Keratinocyte (primary cell): ENCODE results near the gene PPARD. TPM values are rescaled to one million over a fixed set of nuclear protein-coding genes. Genes with fewer than 3 reads are reported as not detected.
A peak's percentile ranks its signal among the peaks of the same experiment; 100 is the strongest.

ENCODE experiments used
- DNase-seq: peaks from one replicate; pipeline ENCODE4 v3.0.0-alpha.2; 2011; ENCODE audit warnings: low read depth, missing footprints, low spot score
- FAIRE-seq: peaks from 2 replicates; lab custom pipeline; 2011; peaks lifted over from hg19 to GRCh38; lab: Jason Lieb, UNC
- H2AFZ ChIP-seq: 2 replicates; pipeline ENCODE4 v1.6.0; 2012; ENCODE audit warnings: low read length, control low read depth, inconsistent platforms; ENCODE audit not compliant: control insufficient read depth
- H3K27ac ChIP-seq: 2 replicates; pipeline ENCODE4 v1.5.1; 2011; ENCODE audit warnings: low read length; ENCODE audit not compliant: control insufficient read depth, insufficient read depth
- H3K27me3 ChIP-seq: 3 replicates; pipeline ENCODE4 v1.6.0; 2011; ENCODE audit warnings: low read length; ENCODE audit not compliant: control insufficient read depth, insufficient read depth; ENCODE audit errors: extremely low read depth
- H3K36me3 ChIP-seq, 2 experiments: 2 replicates in 1 of 2; 3 replicates in 1 of 2; pipeline ENCODE4 v1.5.1; 2011; ENCODE audit warnings: low read length in 2 of 2, mild to moderate bottlenecking in 1 of 2; ENCODE audit not compliant: control insufficient read depth in 2 of 2, insufficient read depth in 2 of 2; ENCODE audit errors: extremely low read depth in 1 of 2
- H3K4me1 ChIP-seq: 3 replicates; pipeline ENCODE4 v1.5.1; 2011; ENCODE audit warnings: low read length; ENCODE audit not compliant: control insufficient read depth, insufficient read depth; ENCODE audit errors: extremely low read depth
- H3K4me2 ChIP-seq: 3 replicates; pipeline ENCODE4 v1.6.0; 2011; ENCODE audit warnings: low read depth, low read length; ENCODE audit not compliant: control insufficient read depth, insufficient read depth; ENCODE audit errors: extremely low read depth
- H3K4me3 ChIP-seq, 3 experiments: fragments of 200-600 bp in 1 of 3; sonication (generic) in 1 of 3; 2 replicates in 2 of 3; 3 replicates in 1 of 3; pipeline ENCODE4 v1.5.1; 2011 to 2016; ENCODE audit warnings: low read length in 3 of 3, mild to moderate bottlenecking in 3 of 3, control low read depth in 2 of 3, inconsistent platforms in 1 of 3, low read depth in 1 of 3, mixed read lengths in 1 of 3, mixed run types in 1 of 3, moderate library complexity in 1 of 3; ENCODE audit not compliant: control insufficient read depth in 2 of 3, insufficient read depth in 2 of 3; ENCODE audit errors: extremely low read depth in 1 of 3
- H3K79me2 ChIP-seq: 2 replicates; pipeline ENCODE4 v1.6.0; 2012; ENCODE audit warnings: low read length; ENCODE audit not compliant: control insufficient read depth, insufficient read depth
- H3K9ac ChIP-seq: 3 replicates; pipeline ENCODE4 v1.6.0; 2011; ENCODE audit warnings: low read length; ENCODE audit not compliant: control insufficient read depth, insufficient read depth; ENCODE audit errors: extremely low read depth
- H3K9me1 ChIP-seq: 3 replicates; pipeline ENCODE4 v1.6.0; 2011; ENCODE audit warnings: low read length; ENCODE audit not compliant: control insufficient read depth, insufficient read depth; ENCODE audit errors: extremely low read depth
- H3K9me3 ChIP-seq: 2 replicates; pipeline ENCODE4 v1.5.1; 2012; ENCODE audit warnings: low read depth, low read length; ENCODE audit not compliant: control insufficient read depth
- H4K20me1 ChIP-seq: 3 replicates; pipeline ENCODE4 v1.6.0; 2011; ENCODE audit warnings: low read length; ENCODE audit not compliant: control insufficient read depth, insufficient read depth; ENCODE audit errors: extremely low read depth
- EZH2 ChIP-seq: IDR thresholded peaks from one replicate; pipeline ENCODE4 v1.6.1; 2012; ENCODE audit warnings: inconsistent platforms, mild to moderate bottlenecking, low read length, moderate library complexity
- dilution Hi-C: fragments of 300-500 bp; cut with MboI; formaldehyde crosslinking; loops from one replicate; pipeline ENCODE4 v1.7.0; 2020; ENCODE audit warnings: low sequenced_read_pairs; ENCODE audit not compliant: extremely low pct_ligation_motif_present
- polyA plus RNA-seq, 5 experiments: library from polyadenylated mRNA; depleted of rRNA in 3 of 5; stranded (reverse) in 3 of 5; stranded (forward) in 1 of 5; unstranded in 1 of 5; fragments of >200 nt; gene quantifications; 1 replicate in 1 of 5; 2 replicates in 3 of 5; 3 replicates in 1 of 5; pipeline versions ENCODE4 v1.2.1 to v1.2.3, GENCODE V29; 2011 to 2012; ENCODE audit warnings: missing spikeins in 2 of 5, low read depth in 1 of 5, low replicate concordance in 1 of 5
- TF ChIP-seq, protein P1 (sequence below), 3 experiments: IDR thresholded peaks in 1 of 3; conservative IDR thresholded peaks in 1 of 3; optimal IDR thresholded peaks in 1 of 3; 2 replicates in 2 of 3; 3 replicates in 1 of 3; pipeline versions ENCODE3 to v1.5.1; 2011; ENCODE audit warnings: low read length in 3 of 3, mild to moderate bottlenecking in 3 of 3, moderate library complexity in 2 of 3, control low read depth in 1 of 3, inconsistent platforms in 1 of 3; ENCODE audit not compliant: insufficient read depth in 2 of 3; ENCODE audit errors: extremely low read depth in 1 of 3

PPARD gene
- polyA plus RNA-seq, 1 donor (not counting 4 experiments of a cell fraction or from before 2014, with no cell fraction given) = 15.1 TPM

DNA sequence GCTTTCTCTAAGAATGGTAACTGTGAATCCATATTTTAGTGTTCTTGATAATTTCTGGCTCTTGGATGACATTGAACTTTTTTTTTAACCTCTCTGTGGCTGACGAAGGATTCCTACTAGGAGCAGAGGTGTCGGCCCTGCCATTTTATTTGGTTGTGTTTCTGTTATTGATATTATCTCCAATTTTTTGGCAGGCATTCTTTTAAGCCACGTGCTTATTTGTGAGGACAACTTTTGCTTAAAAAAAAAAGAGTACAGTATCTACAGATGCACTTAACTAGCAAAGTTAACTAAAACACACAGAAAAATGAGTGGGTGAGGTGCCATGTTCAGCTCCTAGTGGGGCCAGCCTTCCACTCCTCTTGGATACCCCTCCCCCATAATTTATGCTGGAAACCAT, 110.9 kb downstream of the PPARD start:
- dilution Hi-C loops = no loop called here
- Histone ChIP-seq H3K27ac (peak overlapping the region; percentile 85), H4K20me1 (no peaks in the 10 kb centered on the region), H3K9ac (peak overlapping the region; percentile 80), H3K27me3 (no peaks in the 10 kb centered on the region), H3K9me3 (no peaks in the 10 kb centered on the region), H3K79me2 (peaks cover 1% of the 10 kb centered on the region), H3K9me1 (no peaks in the 10 kb centered on the region), H3K4me1 (peaks cover 30% of the 10 kb centered on the region), H3K4me3 (peak overlapping the region; percentile 51 to 85 (median 78)), H3K4me2 (peak overlapping the region; percentile 90), H2AFZ (peak overlapping the region; percentile 82), H3K36me3 (peaks cover 2 to 8% of the 10 kb centered on the region in 2 experiments)
- TF ChIP-seq, protein P1, sequence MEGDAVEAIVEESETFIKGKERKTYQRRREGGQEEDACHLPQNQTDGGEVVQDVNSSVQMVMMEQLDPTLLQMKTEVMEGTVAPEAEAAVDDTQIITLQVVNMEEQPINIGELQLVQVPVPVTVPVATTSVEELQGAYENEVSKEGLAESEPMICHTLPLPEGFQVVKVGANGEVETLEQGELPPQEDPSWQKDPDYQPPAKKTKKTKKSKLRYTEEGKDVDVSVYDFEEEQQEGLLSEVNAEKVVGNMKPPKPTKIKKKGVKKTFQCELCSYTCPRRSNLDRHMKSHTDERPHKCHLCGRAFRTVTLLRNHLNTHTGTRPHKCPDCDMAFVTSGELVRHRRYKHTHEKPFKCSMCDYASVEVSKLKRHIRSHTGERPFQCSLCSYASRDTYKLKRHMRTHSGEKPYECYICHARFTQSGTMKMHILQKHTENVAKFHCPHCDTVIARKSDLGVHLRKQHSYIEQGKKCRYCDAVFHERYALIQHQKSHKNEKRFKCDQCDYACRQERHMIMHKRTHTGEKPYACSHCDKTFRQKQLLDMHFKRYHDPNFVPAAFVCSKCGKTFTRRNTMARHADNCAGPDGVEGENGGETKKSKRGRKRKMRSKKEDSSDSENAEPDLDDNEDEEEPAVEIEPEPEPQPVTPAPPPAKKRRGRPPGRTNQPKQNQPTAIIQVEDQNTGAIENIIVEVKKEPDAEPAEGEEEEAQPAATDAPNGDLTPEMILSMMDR (optimal IDR thresholded peaks at IDR 0.05 in 1 of 3, IDR thresholded peaks at IDR 0.05 in 1 of 3, conservative IDR thresholded peaks at IDR 0.05 in 1 of 3; ENCODE audit: extremely low read depth in 1 of 3, insufficient read depth in 2 of 3, low read length in 3 of 3) = no peak
- no peak for TF ChIP-seq EZH2
- FAIRE-seq (no peak), DNase-seq (no peak)

DNA sequence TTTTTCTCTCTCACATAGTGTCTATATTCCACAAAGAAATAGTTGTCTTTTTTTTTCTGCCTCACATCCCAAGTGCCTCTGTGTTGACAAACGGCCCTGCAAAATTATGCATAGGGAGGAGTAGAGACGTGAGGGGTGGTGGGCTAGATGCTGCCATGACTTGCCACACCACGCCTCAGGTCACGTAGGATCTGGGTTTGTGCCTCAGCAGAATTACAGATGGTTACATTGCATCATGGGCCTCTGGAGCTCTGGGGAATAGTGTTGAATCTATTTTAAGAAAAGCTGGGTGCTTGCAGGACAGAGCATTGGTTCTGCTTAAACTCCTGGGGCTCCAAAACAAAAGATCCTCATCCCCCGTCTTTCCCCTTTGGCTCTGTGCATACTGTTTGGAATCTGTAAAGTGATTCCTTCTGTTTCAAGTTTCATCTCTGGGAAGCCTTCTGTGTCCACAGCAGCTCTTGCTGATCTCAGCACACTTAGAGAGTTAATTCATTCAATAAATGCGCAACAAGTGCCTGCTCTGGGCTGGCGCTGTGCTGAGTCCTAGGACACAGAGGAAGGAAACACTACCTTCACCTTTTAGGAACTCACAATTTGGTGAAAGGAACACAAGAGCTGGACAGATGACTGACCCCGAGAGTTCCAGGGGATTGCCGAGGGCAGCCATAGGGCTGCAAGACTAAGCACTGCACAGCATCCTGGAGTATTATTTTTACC, 112.2 kb downstream of the PPARD start:
- dilution Hi-C loops = no loop called here
- DNase-seq (no peak), FAIRE-seq (no peak)
- Histone ChIP-seq H3K79me2 (peaks cover 1% of the 10 kb centered on the region), H4K20me1 (no peaks in the 10 kb centered on the region), H3K9me1 (no peaks in the 10 kb centered on the region), H3K27ac (peak overlapping the region; percentile 81), H3K9me3 (no peaks in the 10 kb centered on the region), H3K4me2 (peak overlapping the region; percentile 90), H3K27me3 (no peaks in the 10 kb centered on the region), H3K4me1 (peaks cover 30% of the 10 kb centered on the region), H3K9ac (peak overlapping the region; percentile 58), H3K4me3 (peak overlapping the region in 1 of 3 experiments; percentile 34), H3K36me3 (peaks cover 4 to 12% of the 10 kb centered on the region in 2 experiments), H2AFZ (peak overlapping the region; percentile 30)
- no peak for TF ChIP-seq EZH2
- TF ChIP-seq, protein P1 (optimal IDR thresholded peaks at IDR 0.05 in 1 of 3, IDR thresholded peaks at IDR 0.05 in 1 of 3, conservative IDR thresholded peaks at IDR 0.05 in 1 of 3; ENCODE audit: extremely low read depth in 1 of 3, insufficient read depth in 2 of 3, low read length in 3 of 3) = no peak
